RPMI7951 (cell line): ENCODE measurements around the gene DPF3. TPM values are rescaled to one million over a fixed set of nuclear protein-coding genes. Genes with fewer than 3 reads are reported as not detected.

Source experiments
- DNase-seq: peaks from one replicate; pipeline ENCODE4 v3.0.0-alpha.2; 2012; ENCODE audit warnings: low read depth
- total RNA-seq: library from RNA; depleted of rRNA; stranded (reverse); fragments of >200 nt; shearing (Covaris generic); gene quantifications from 2 replicates; pipeline ENCODE4 v1.2.3, GENCODE V29; 2014

The DPF3 gene
- total RNA-seq, 1 experiment from 2014 or later = 6.5 TPM

- no peak for DNase-seq
Observed at GRCh38 chr14:72742838-72743195, 151.1 kb downstream of the DPF3 start.

- no peak for DNase-seq
Observed at GRCh38 chr14:72742118-72742837, 151.6 kb downstream of the DPF3 start.

- no peak for DNase-seq
Observed at GRCh38 chr14:72741826-72742117, 152.1 kb downstream of the DPF3 start.

GRCh38 chr14:72740966-72741825, 152.7 kb downstream of the DPF3 start:
- DNase-seq = no peak

GRCh38 chr14:72740504-72740961, 153.4 kb downstream of the DPF3 start:
- no peak for DNase-seq

GRCh38 chr14:72739446-72740405, 154.2 kb downstream of the DPF3 start:
- no peak for DNase-seq

- DNase-seq = peak; percentile 74
Observed at GRCh38 chr14:72738161-72738611, 155.7 kb downstream of the DPF3 start.

GRCh38 chr14:72737560-72737943, 156.3 kb downstream of the DPF3 start:
- DNase-seq = peak; percentile 90

GRCh38 chr14:72736786-72737559, 156.9 kb downstream of the DPF3 start:
- peak; percentile 80 for DNase-seq

GRCh38 chr14:72736308-72736707, 157.6 kb downstream of the DPF3 start:
- peak; percentile 73 for DNase-seq

GRCh38 chr14:72732022-72732780, 161.7 kb downstream of the DPF3 start:
- DNase-seq = no peak

- no peak for DNase-seq
Observed at GRCh38 chr14:72731252-72732020, 162.5 kb downstream of the DPF3 start.

- no peak for DNase-seq
Observed at GRCh38 chr14:72730468-72730867, 163.4 kb downstream of the DPF3 start.

GRCh38 chr14:72726444-72726843, 167.5 kb downstream of the DPF3 start:
- no peak for DNase-seq

- DNase-seq = no peak
Observed at GRCh38 chr14:72723858-72724530, 169.9 kb downstream of the DPF3 start.

GRCh38 chr14:72722201-72722785, 171.6 kb downstream of the DPF3 start:
- DNase-seq = no peak

- no peak for DNase-seq
Observed at GRCh38 chr14:72721083-72721482, 172.8 kb downstream of the DPF3 start.

- DNase-seq = no peak
Observed at GRCh38 chr14:72717220-72717619, 176.7 kb downstream of the DPF3 start.

- DNase-seq = peak; percentile 15
Observed at GRCh38 chr14:72716476-72716875, 177.4 kb downstream of the DPF3 start.
